ENCODE results near the gene TAX1BP3.

Gene TAX1BP3

GRCh38 chr17:3626831-3627768 is 41.3 kb downstream of the TAX1BP3 start:
- no peak for DNase-seq (ENCODE audit: low read depth in 2 of 2)

GRCh38 chr17:3622977-3623594 is 45.3 kb downstream of the TAX1BP3 start:
- no peak for DNase-seq (ENCODE audit: low read depth in 2 of 2)

GRCh38 chr17:3621146-3621720 is 47.1 kb downstream of the TAX1BP3 start:
- DNase-seq (ENCODE audit: low read depth in 2 of 2): no peak

- no peak for DNase-seq (ENCODE audit: low read depth in 2 of 2)
Observed at GRCh38 chr17:3615160-3615870, 53.1 kb downstream of the TAX1BP3 start.

- no peak for DNase-seq (ENCODE audit: low read depth in 2 of 2)
Observed at GRCh38 chr17:3613124-3613523, 55.3 kb downstream of the TAX1BP3 start.

Data from fibroblast of skin of left biceps (primary cell).